ENCODE results near the gene MT1M. TPM values are rescaled to one million over a fixed set of nuclear protein-coding genes. Genes with fewer than 3 reads are reported as not detected.
"Not testable (repeated sequence)": the region's sequence is repeated elsewhere in the genome, so short reads cannot be mapped to it uniquely, and the experiment has no call there.

Gene MT1M
- 1.8 TPM for total RNA-seq (2021; ENCODE audit: unreplicated experiment)
- polyA plus RNA-seq (2012; ENCODE audit: insufficient read length) = 6.2 TPM
- percentile 30 among the genes with signal in this experiment for Bru-seq, nascent RNA
- BruChase-seq, experiment 1, labeled RNA remaining after a 2-hour chase = percentile 26 among the genes with signal in this experiment
- percentile 39 among the genes with signal in this experiment for BruChase-seq, experiment 2, labeled RNA remaining after a 6-hour chase
- long read RNA-seq, partial matches to known transcripts = 0 of 1 reads
- long read RNA-seq, other reads (novel, unspliced or antisense) = 0 of 1 reads

- in situ Hi-C loops (cut with HindIII; ENCODE audit: low pct_unique_long_range_greater_than_20kb, low sequenced_read_pairs) = no loop called here
- BruUV-seq (replicated peaks) = no TSS peak
- intact Hi-C loops (cut with micrococcal nuclease; ENCODE audit: unreplicated experiment) = no loop called here
- ATAC-seq = peak; percentile 43; the same call in 1 of the 2 replicates
- Histone ChIP-seq H3K36me3 (ENCODE audit: control insufficient read depth, insufficient read depth, low read length) (no peaks in the 10 kb centered on the region), H3K9me3 (ENCODE audit: control insufficient read depth, insufficient read depth, low read depth, low read length) (no peaks in the 10 kb centered on the region), H3K27ac (ENCODE audit: low read length) (peak within 1 kb of the TSS; percentile 39), H3K4me1 (ENCODE audit: control insufficient read depth, insufficient read depth, low read length) (peaks cover 13% of the 10 kb centered on the region), H3K4me3 (ENCODE audit: low read depth in 2 of 2, low read length in 2 of 2) (peak within 1 kb of the TSS; percentile 18 to 22; a peak in 3 of 4 replicates), H3K27me3 (ENCODE audit: control insufficient read depth, insufficient read depth, low read length) (no peaks in the 10 kb centered on the region)
- TF ChIP-seq REST (IDR thresholded peaks at IDR 0.05; ENCODE audit: insufficient read depth in 1 of 2, low read depth in 2 of 2, low read length in 1 of 2) = no peak
- no peak for TF ChIP-seq CTCF (IDR thresholded peaks at IDR 0.05)
- TF ChIP-seq TCF7L2 (IDR thresholded peaks at IDR 0.05; ENCODE audit: low read depth, low read length) = no peak
- no peak for TF ChIP-seq SIN3A (IDR thresholded peaks at IDR 0.05; ENCODE audit: borderline replicate concordance, insufficient read depth, low read depth, low read length)
- TF ChIP-seq POLR2AphosphoS5 (IDR thresholded peaks at IDR 0.05; ENCODE audit: low read depth, low read length) = no peak
- DNase-seq (ENCODE audit: low read depth, low spot score) = no peak
- POLR2A ChIA-PET = no interaction called here
- CTCF ChIA-PET = no interaction called here
Observed at GRCh38 chr16:56632156-56632847, at the start of gene MT1M. Gene MT1M (plus strand): TSS chr16:56632659. CDS start chr16:56632732, 73 bp downstream.

- H3K27me3 ChIP-seq (ENCODE audit: control insufficient read depth, insufficient read depth, low read length); intact Hi-C loops (cut with micrococcal nuclease; ENCODE audit: unreplicated experiment); BruUV-seq (replicated peaks); CTCF ChIA-PET; H3K27ac ChIP-seq (ENCODE audit: low read length); H3K36me3 ChIP-seq (ENCODE audit: control insufficient read depth, insufficient read depth, low read length); in situ Hi-C loops (cut with HindIII; ENCODE audit: low pct_unique_long_range_greater_than_20kb, low sequenced_read_pairs); H3K4me1 ChIP-seq (ENCODE audit: control insufficient read depth, insufficient read depth, low read length); H3K9me3 ChIP-seq (ENCODE audit: control insufficient read depth, insufficient read depth, low read depth, low read length); H3K4me3 ChIP-seq (ENCODE audit: low read depth in 2 of 2, low read length in 2 of 2); POLR2A ChIA-PET; DNase-seq (ENCODE audit: low read depth, low spot score); ATAC-seq: not testable (repeated sequence)
Observed at GRCh38 chr16:56582911-56583310, 49.5 kb upstream of the MT1M start.

Data from Panc1 (cell line).